OCI-LY7 (cell line): ENCODE results near the gene CDK18. TPM values are rescaled to one million over a fixed set of nuclear protein-coding genes. Genes with fewer than 3 reads are reported as not detected.

Experiments
- BruUV-seq: library from RNA; stranded (reverse); fragments of 400-500 nt; replicated peaks from 2 replicates; lab custom pipeline; 2021; lab: Mats Ljungman, UMichigan
- CTCF ChIA-PET: fragments of 300-600 bp; sonication (Branson Sonifier 250); formaldehyde crosslinking; loops from one replicate; lab custom pipeline; 2022; ENCODE audit warnings: antibody characterized with exemption; ENCODE audit not compliant: unreplicated experiment; lab: Charles Lee
- POLR2A ChIA-PET: fragments of 300-600 bp; sonication (Branson Sonifier 250); formaldehyde crosslinking; loops from one replicate; lab custom pipeline; 2022; ENCODE audit warnings: antibody characterized with exemption; lab: Charles Lee
- DNase-seq: peaks from one replicate; pipeline ENCODE4 v3.0.0-alpha.2; 2015; ENCODE audit warnings: low spot score
- H2AFZ ChIP-seq: fragments of 200-600 bp; sonication (generic), shearing (Covaris generic); 2 replicates; pipeline ENCODE4 v1.6.1; 2014; ENCODE audit warnings: mild to moderate bottlenecking, antibody characterized with exemption, low read length, moderate library complexity
- H3K27ac ChIP-seq: fragments of 200-600 bp; sonication (generic); 2 replicates; pipeline ENCODE4 v1.5.1; 2014; ENCODE audit warnings: mixed run types, low read depth, mild to moderate bottlenecking, moderate library complexity, low read length, inconsistent platforms; ENCODE audit not compliant: poor library complexity, severe bottlenecking
- H3K36me3 ChIP-seq: fragments of 200-600 bp; sonication (generic); 2 replicates; pipeline ENCODE4 v1.6.1; 2014; ENCODE audit warnings: mild to moderate bottlenecking, antibody characterized with exemption, low read length, moderate library complexity, mixed read lengths; ENCODE audit not compliant: insufficient read depth
- H3K4me1 ChIP-seq: fragments of 200-600 bp; sonication (generic); 2 replicates; pipeline ENCODE4 v1.5.1; 2014; ENCODE audit warnings: mild to moderate bottlenecking, low read length; ENCODE audit not compliant: insufficient read depth, poor library complexity, severe bottlenecking
- H3K4me2 ChIP-seq: fragments of 200-600 bp; sonication (generic); 2 replicates; pipeline ENCODE4 v1.6.1; 2014; ENCODE audit warnings: mild to moderate bottlenecking, low read length
- H3K4me3 ChIP-seq: fragments of 200-600 bp; sonication (generic); 2 replicates; pipeline ENCODE4 v1.5.1; 2014; ENCODE audit warnings: mild to moderate bottlenecking, low read depth, low read length; ENCODE audit not compliant: poor library complexity, severe bottlenecking
- H3K79me2 ChIP-seq: fragments of 200-600 bp; sonication (generic); 2 replicates; pipeline ENCODE4 v1.6.1; 2016; ENCODE audit warnings: low read depth, mild to moderate bottlenecking, low read length, moderate library complexity, mixed read lengths; ENCODE audit not compliant: insufficient read depth
- H3K9me2 ChIP-seq: fragments of 200-600 bp; sonication (generic); 2 replicates; pipeline ENCODE4 v1.6.1; 2016; ENCODE audit warnings: mild to moderate bottlenecking, low read length, mixed read lengths; ENCODE audit not compliant: insufficient read depth
- H3K9me3 ChIP-seq: fragments of 200-600 bp; sonication (generic); 2 replicates; pipeline ENCODE4 v1.6.1; 2014; ENCODE audit warnings: mild to moderate bottlenecking, mixed run types, low read length, mixed read lengths
- H4K20me1 ChIP-seq: fragments of 200-600 bp; sonication (generic); 2 replicates; pipeline ENCODE4 v1.6.1; 2014; ENCODE audit warnings: mild to moderate bottlenecking, antibody characterized with exemption, low read length, moderate library complexity, mixed read lengths; ENCODE audit not compliant: insufficient read depth
- EZH2phosphoT487 ChIP-seq: fragments of 200-600 bp; sonication (generic); IDR thresholded peaks from 2 replicates; pipeline ENCODE4 v1.6.1; 2018; ENCODE audit warnings: low read depth, borderline replicate concordance, mild to moderate bottlenecking, mixed run types, antibody characterized with exemption, low read length, moderate library complexity, mixed read lengths
- intact Hi-C: fragments of 100-400 bp; cut with micrococcal nuclease; formaldehyde crosslinking; loops from one replicate; pipeline ENCODE4 v1.10.0; 2022; ENCODE audit not compliant: unreplicated experiment
- total RNA-seq, 2 experiments: library from RNA; depleted of rRNA in 1 of 2; stranded (reverse); fragments of >200 nt in 1 of 2; shearing (Covaris generic) in 1 of 2; gene quantifications; 2 replicates each; pipeline ENCODE4 v1.2.3, GENCODE V29; 2014 to 2022
- TF ChIP-seq, protein P1 (sequence below): fragments of 200-600 bp; sonication (generic); conservative IDR thresholded peaks from 2 replicates; pipeline ENCODE4 v1.5.1; 2014; ENCODE audit warnings: mild to moderate bottlenecking, antibody characterized with exemption, low read length, moderate library complexity, mixed read lengths

Gene CDK18
- total RNA-seq, 2 experiments from 2014 or later = 10.1 to 21.2 TPM

DNA sequence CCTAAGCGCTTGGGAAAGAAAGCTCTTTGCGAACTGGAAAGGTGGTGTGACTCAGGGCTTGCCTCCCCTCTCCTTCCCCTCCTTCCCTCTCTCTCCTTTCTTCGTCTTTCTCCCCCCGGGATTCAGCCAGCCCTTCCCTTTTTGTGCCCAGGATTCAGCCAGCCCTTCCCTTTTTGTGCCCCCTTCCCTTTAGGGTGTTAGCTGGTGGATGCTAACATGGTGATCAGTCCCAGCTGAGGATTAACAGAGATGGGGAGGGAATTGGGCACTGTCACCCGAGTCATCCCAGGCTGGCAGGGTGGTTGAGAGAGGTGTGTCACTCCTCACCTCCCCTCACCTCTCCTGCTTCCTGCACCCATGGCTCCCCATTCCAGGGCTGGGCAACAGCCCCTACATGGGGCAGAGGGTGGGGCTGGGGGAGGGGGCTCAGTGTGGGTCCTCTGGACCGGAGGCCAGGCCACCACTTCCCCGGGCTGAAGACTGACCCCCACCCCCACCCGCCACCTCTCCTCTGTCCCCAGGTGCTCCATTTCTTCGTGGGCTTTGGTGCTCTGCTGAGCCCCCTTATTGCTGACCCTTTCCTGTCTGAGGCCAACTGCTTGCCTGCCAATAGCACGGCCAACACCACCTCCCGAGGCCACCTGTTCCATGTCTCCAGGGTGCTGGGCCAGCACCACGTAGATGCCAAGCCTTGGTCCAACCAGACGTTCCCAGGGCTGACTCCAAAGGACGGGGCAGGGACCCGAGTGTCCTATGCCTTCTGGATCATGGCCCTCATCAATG lies 75.9 kb downstream of the CDK18 start:
- H3K9me3 ChIP-seq = no peaks in the 10 kb centered on the region
- no peak for DNase-seq
- H3K4me2 ChIP-seq = no peak overlapping the region
- CTCF ChIA-PET = interaction anchor here (1.1 kb wide), 1 partner anchor 8 kb away, joined by 3 read pairs; no protein-coding TSS in a partner anchor
- intact Hi-C loops = no loop called here
- H3K36me3 ChIP-seq = no peaks in the 10 kb centered on the region
- H4K20me1 ChIP-seq = no peaks in the 10 kb centered on the region
- H2AFZ ChIP-seq = no peak overlapping the region
- peaks cover 11% of the 10 kb centered on the region for H3K4me1 ChIP-seq
- H3K9me2 ChIP-seq = no peaks in the 10 kb centered on the region
- H3K4me3 ChIP-seq = no peak overlapping the region
- H3K27ac ChIP-seq = no peak overlapping the region
- no TSS peak for BruUV-seq
- no peaks in the 10 kb centered on the region for H3K79me2 ChIP-seq
- POLR2A ChIA-PET = interaction anchor here (0.6 to 1.0 kb wide), 2 partner anchors 30 to 52 kb away, joined by 3 read pairs; partner anchors contain the start of gene ELK4
- TF ChIP-seq EZH2phosphoT487 = no peak
- TF ChIP-seq, protein P1, sequence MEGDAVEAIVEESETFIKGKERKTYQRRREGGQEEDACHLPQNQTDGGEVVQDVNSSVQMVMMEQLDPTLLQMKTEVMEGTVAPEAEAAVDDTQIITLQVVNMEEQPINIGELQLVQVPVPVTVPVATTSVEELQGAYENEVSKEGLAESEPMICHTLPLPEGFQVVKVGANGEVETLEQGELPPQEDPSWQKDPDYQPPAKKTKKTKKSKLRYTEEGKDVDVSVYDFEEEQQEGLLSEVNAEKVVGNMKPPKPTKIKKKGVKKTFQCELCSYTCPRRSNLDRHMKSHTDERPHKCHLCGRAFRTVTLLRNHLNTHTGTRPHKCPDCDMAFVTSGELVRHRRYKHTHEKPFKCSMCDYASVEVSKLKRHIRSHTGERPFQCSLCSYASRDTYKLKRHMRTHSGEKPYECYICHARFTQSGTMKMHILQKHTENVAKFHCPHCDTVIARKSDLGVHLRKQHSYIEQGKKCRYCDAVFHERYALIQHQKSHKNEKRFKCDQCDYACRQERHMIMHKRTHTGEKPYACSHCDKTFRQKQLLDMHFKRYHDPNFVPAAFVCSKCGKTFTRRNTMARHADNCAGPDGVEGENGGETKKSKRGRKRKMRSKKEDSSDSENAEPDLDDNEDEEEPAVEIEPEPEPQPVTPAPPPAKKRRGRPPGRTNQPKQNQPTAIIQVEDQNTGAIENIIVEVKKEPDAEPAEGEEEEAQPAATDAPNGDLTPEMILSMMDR = no peak

DNA sequence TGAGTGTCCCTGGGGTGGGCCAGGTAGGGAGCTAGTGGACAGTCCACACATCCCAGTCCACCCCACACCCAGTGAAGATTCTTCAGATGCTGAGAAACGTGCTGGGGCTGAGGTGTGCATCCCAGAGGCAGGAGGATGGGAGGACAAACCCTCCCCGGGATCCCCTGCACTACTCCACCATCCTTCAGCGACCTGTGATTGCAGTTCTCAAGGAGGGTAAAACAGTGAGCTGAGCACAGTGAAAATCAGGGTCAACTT lies 76.4 kb downstream of the CDK18 start:
- H3K27ac ChIP-seq = no peak overlapping the region
- no TSS peak for BruUV-seq
- no peaks in the 10 kb centered on the region for H4K20me1 ChIP-seq
- H3K9me3 ChIP-seq = no peaks in the 10 kb centered on the region
- ChIA-PET CTCF (interaction anchor here (0.6 kb wide), 1 partner anchor 230 kb away, joined by 3 read pairs; no protein-coding TSS in a partner anchor), POLR2A (interaction anchor here (0.6 to 1.0 kb wide), 2 partner anchors 9 to 30 kb away, joined by 3 read pairs; no protein-coding TSS in a partner anchor)
- no peaks in the 10 kb centered on the region for H3K79me2 ChIP-seq
- no peaks in the 10 kb centered on the region for H3K36me3 ChIP-seq
- H3K4me1 ChIP-seq = peaks cover 11% of the 10 kb centered on the region
- no peak overlapping the region for H3K4me3 ChIP-seq
- no peak for DNase-seq
- no peak overlapping the region for H2AFZ ChIP-seq
- TF ChIP-seq, protein P1 = no peak
- TF ChIP-seq EZH2phosphoT487 = no peak
- intact Hi-C loops = no loop called here
- H3K9me2 ChIP-seq = no peaks in the 10 kb centered on the region
- no peak overlapping the region for H3K4me2 ChIP-seq
